Trophoblast cell (in vitro differentiated cells and primary cell): ENCODE results near the gene MON2.

Experiments used
- DNase-seq, 2 donors: peaks; one replicate each; pipeline ENCODE4 v3.0.0-alpha.2; 2016
- H2AFZ ChIP-seq: 2 replicates; pipeline ENCODE4 v1.6.1; 2013; ENCODE audit warnings: low read length, moderate library complexity, mild to moderate bottlenecking; ENCODE audit not compliant: insufficient read depth, poor library complexity
- H2AK5ac ChIP-seq: 2 replicates; pipeline ENCODE4 v1.6.1; 2013; ENCODE audit warnings: mild to moderate bottlenecking, low read length
- H2BK120ac ChIP-seq: 2 replicates; pipeline ENCODE4 v1.6.1; 2013; ENCODE audit warnings: low read length, mild to moderate bottlenecking, moderate library complexity; ENCODE audit not compliant: insufficient read depth, poor library complexity
- H2BK12ac ChIP-seq: 2 replicates; pipeline ENCODE4 v1.6.1; 2013; ENCODE audit warnings: mild to moderate bottlenecking, low read length, moderate library complexity
- H2BK5ac ChIP-seq: 2 replicates; pipeline ENCODE4 v1.6.1; 2013; ENCODE audit warnings: low read length, low read depth, moderate library complexity, mild to moderate bottlenecking; ENCODE audit not compliant: poor library complexity
- H3K14ac ChIP-seq: 2 replicates; pipeline ENCODE4 v1.6.1; 2013; ENCODE audit warnings: mild to moderate bottlenecking, low read length
- H3K18ac ChIP-seq: 2 replicates; pipeline ENCODE4 v1.6.1; 2013; ENCODE audit warnings: mild to moderate bottlenecking, low read length
- H3K23ac ChIP-seq: 2 replicates; pipeline ENCODE4 v1.6.1; 2013; ENCODE audit warnings: low read length
- H3K27ac ChIP-seq: 2 replicates; pipeline ENCODE4 v1.5.1; 2013; ENCODE audit warnings: low read depth, mild to moderate bottlenecking, inconsistent platforms, low read length, moderate library complexity
- H3K27me3 ChIP-seq: 2 replicates; pipeline ENCODE4 v1.6.1; 2013; ENCODE audit warnings: inconsistent platforms, mild to moderate bottlenecking, low read length, moderate library complexity; ENCODE audit not compliant: insufficient read depth
- H3K36me3 ChIP-seq, 2 experiments: 1 replicate in 1 of 2; 2 replicates in 1 of 2; pipeline ENCODE4 v1.6.1; 2013; ENCODE audit warnings: low read length in 2 of 2, mild to moderate bottlenecking in 2 of 2, moderate library complexity in 1 of 2; ENCODE audit not compliant: insufficient read depth in 2 of 2, control insufficient read depth in 1 of 2
- H3K4ac ChIP-seq: 2 replicates; pipeline ENCODE4 v1.6.1; 2013; ENCODE audit warnings: low read depth, mild to moderate bottlenecking, low read length, moderate library complexity
- H3K4me1 ChIP-seq, 2 experiments: 1 replicate in 1 of 2; 2 replicates in 1 of 2; pipeline ENCODE4 v1.6.1; 2013; ENCODE audit warnings: low read length in 2 of 2, mild to moderate bottlenecking in 2 of 2, moderate library complexity in 1 of 2; ENCODE audit not compliant: insufficient read depth in 2 of 2, control insufficient read depth in 1 of 2
- H3K4me2 ChIP-seq: 2 replicates; pipeline ENCODE4 v1.6.1; 2013; ENCODE audit warnings: inconsistent platforms, mild to moderate bottlenecking, low read length, moderate library complexity
- H3K4me3 ChIP-seq: 2 replicates; pipeline ENCODE4 v1.5.1; 2013; ENCODE audit warnings: mild to moderate bottlenecking, low read depth, low read length, inconsistent platforms
- H3K79me1 ChIP-seq: one replicate; pipeline ENCODE4 v1.6.1; 2013; ENCODE audit warnings: low read length
- H3K79me2 ChIP-seq: 2 replicates; pipeline ENCODE4 v1.6.1; 2013; ENCODE audit warnings: low read length, mild to moderate bottlenecking; ENCODE audit not compliant: control insufficient read depth, insufficient read depth, poor library complexity
- H3K9ac ChIP-seq: 2 replicates; pipeline ENCODE4 v1.6.1; 2013; ENCODE audit warnings: mild to moderate bottlenecking, low read length
- H3K9me3 ChIP-seq: 2 replicates; pipeline ENCODE4 v1.6.1; 2013; ENCODE audit warnings: low read depth, mild to moderate bottlenecking, control low read depth, inconsistent platforms, low read length; ENCODE audit not compliant: insufficient read depth
- H4K12ac ChIP-seq: 2 replicates; pipeline ENCODE4 v1.6.1; 2013; ENCODE audit warnings: low read depth, mild to moderate bottlenecking, low read length, moderate library complexity
- H4K8ac ChIP-seq: 2 replicates; pipeline ENCODE4 v1.6.1; 2013; ENCODE audit warnings: low read depth, mild to moderate bottlenecking, low read length, moderate library complexity
- H4K91ac ChIP-seq: one replicate; pipeline ENCODE4 v1.6.1; 2013; ENCODE audit warnings: low read depth, mild to moderate bottlenecking, low read length, moderate library complexity
- WGBS: extraction: QIAGEN DNeasy Blood & Tissue Kit; methylation state at CpG from one replicate; pipeline ENCODE4 v1.1.7; 2013; ENCODE audit warnings: missing lambda C conversion rate; ENCODE audit not compliant: insufficient read length, insufficient coverage; ENCODE audit errors: extremely low coverage; 5-methylcytosine and 5-hydroxymethylcytosine counted together

MON2 gene

GRCh38 chr12:62542814-62543213 is 76.2 kb downstream of the MON2 start:
- no peak overlapping the region for H3K23ac ChIP-seq
- H2AFZ ChIP-seq: no peak overlapping the region
- H3K4me2 ChIP-seq: no peak overlapping the region
- H3K79me1 ChIP-seq: no peaks in the 10 kb centered on the region
- H3K4me3 ChIP-seq: no peak overlapping the region
- no peak overlapping the region for H3K9ac ChIP-seq
- no peak for DNase-seq
- no peak overlapping the region for H4K8ac ChIP-seq
- H3K18ac ChIP-seq: no peak overlapping the region
- no peak overlapping the region for H3K14ac ChIP-seq
- H4K91ac ChIP-seq: no peak overlapping the region
- H2BK120ac ChIP-seq: no peak overlapping the region
- H3K4me1 ChIP-seq: no peaks in the 10 kb centered on the region
- no peak overlapping the region for H2BK5ac ChIP-seq
- H2AK5ac ChIP-seq: no peak overlapping the region
- no peaks in the 10 kb centered on the region for H3K9me3 ChIP-seq
- peaks cover 7 to 11% of the 10 kb centered on the region in 2 experiments for H3K36me3 ChIP-seq
- H3K79me2 ChIP-seq: no peaks in the 10 kb centered on the region
- WGBS: no CpG with 5 or more reads among the region's 1 CpG
- H4K12ac ChIP-seq: no peak overlapping the region
- no peak overlapping the region for H2BK12ac ChIP-seq
- H3K27ac ChIP-seq: no peak overlapping the region
- no peaks in the 10 kb centered on the region for H3K27me3 ChIP-seq
- H3K4ac ChIP-seq: no peak overlapping the region

DNA sequence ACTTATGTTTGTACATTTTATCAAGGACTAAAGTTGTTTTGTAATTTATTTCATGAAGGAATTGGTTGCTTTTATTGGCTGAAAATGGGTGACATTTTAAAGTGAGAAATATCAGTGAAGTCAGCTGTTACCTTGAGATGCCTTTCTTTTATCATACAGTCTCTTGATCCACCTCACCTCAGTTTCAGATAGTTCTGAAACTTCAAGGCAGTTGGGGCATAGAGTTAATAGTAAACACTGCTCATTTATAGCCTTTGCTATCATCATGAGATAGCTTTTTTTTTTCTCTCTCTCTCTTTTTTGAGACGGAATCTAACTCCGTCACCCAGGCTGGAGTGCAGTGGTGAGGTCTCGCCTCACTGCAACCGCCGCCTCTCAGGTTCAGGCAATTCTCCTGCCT is 76.7 kb downstream of the MON2 start:
- no peak overlapping the region for H3K4me3 ChIP-seq
- H2BK5ac ChIP-seq: no peak overlapping the region
- no peak overlapping the region for H3K9ac ChIP-seq
- H3K36me3 ChIP-seq: peaks cover 7 to 11% of the 10 kb centered on the region in 2 experiments
- no peaks in the 10 kb centered on the region for H3K9me3 ChIP-seq
- no CpG with 5 or more reads among the region's 5 CpGs for WGBS
- no peak overlapping the region for H4K8ac ChIP-seq
- H4K12ac ChIP-seq: no peak overlapping the region
- H2BK12ac ChIP-seq: no peak overlapping the region
- no peak overlapping the region for H3K4me2 ChIP-seq
- DNase-seq: no peak
- no peak overlapping the region for H2AK5ac ChIP-seq
- no peak overlapping the region for H3K18ac ChIP-seq
- no peaks in the 10 kb centered on the region for H3K4me1 ChIP-seq
- no peak overlapping the region for H3K23ac ChIP-seq
- H2BK120ac ChIP-seq: no peak overlapping the region
- no peak overlapping the region for H3K27ac ChIP-seq
- H4K91ac ChIP-seq: no peak overlapping the region
- no peaks in the 10 kb centered on the region for H3K79me1 ChIP-seq
- H3K79me2 ChIP-seq: no peaks in the 10 kb centered on the region
- H3K14ac ChIP-seq: no peak overlapping the region
- no peak overlapping the region for H3K4ac ChIP-seq
- no peak overlapping the region for H2AFZ ChIP-seq
- H3K27me3 ChIP-seq: no peaks in the 10 kb centered on the region

GRCh38 chr12:62543741-62544140 is 77.1 kb downstream of the MON2 start:
- Histone ChIP-seq H2AK5ac (no peak overlapping the region), H3K79me1 (no peaks in the 10 kb centered on the region), H3K4ac (no peak overlapping the region), H3K18ac (no peak overlapping the region), H3K4me3 (no peak overlapping the region), H3K36me3 (peaks cover 7 to 11% of the 10 kb centered on the region in 2 experiments), H2BK5ac (no peak overlapping the region), H4K91ac (no peak overlapping the region), H2AFZ (no peak overlapping the region), H3K23ac (no peak overlapping the region), H2BK12ac (no peak overlapping the region), H3K79me2 (no peaks in the 10 kb centered on the region), H2BK120ac (no peak overlapping the region), H3K4me1 (no peaks in the 10 kb centered on the region), H3K27ac (no peak overlapping the region), H3K4me2 (no peak overlapping the region), H3K27me3 (no peaks in the 10 kb centered on the region), H3K14ac (no peak overlapping the region), H3K9ac (no peak overlapping the region), H4K8ac (no peak overlapping the region), H4K12ac (no peak overlapping the region), H3K9me3 (no peaks in the 10 kb centered on the region)
- peak in 1 of 2 donors; percentile 16 for DNase-seq
- WGBS: no CpG with 5 or more reads among the region's 3 CpGs

DNA sequence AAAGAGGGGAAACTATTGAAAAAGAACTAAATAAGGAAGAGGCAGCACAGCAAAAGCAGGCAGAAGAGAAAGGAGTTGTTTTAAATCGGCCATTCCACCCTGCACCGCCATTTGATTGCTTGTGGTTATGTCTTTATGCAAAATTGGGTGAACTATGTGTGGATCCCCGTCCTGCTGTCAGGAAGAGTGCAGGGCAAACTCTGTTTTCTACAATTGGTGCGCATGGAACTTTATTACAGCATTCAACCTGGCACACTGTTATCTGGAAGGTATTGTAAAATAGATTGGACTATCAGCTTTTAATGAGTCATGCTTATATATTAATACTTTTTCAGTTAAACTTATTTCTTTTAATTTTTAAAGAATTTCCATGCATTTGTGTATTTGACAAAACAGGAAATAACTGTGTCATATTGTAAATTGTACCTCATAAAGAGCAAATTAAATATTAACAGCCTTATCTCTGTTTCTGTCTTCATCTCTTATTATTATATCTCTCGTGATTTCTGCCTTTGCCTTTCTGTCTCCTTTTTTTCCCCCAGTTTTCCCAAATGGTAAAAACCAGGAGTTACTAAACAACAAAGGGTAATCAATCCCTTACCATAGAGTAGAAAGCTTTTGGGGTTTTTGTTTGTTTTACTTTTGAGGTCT is 86.4 kb downstream of the MON2 start:
- Histone ChIP-seq H2AFZ (no peak overlapping the region), H4K12ac (no peak overlapping the region), H3K4me1 (no peaks in the 10 kb centered on the region), H3K23ac (no peak overlapping the region), H3K27ac (no peak overlapping the region), H3K9me3 (no peaks in the 10 kb centered on the region), H3K9ac (no peak overlapping the region), H3K79me2 (no peaks in the 10 kb centered on the region), H3K4ac (no peak overlapping the region), H3K4me2 (no peak overlapping the region), H3K14ac (no peak overlapping the region), H2AK5ac (no peak overlapping the region), H3K27me3 (no peaks in the 10 kb centered on the region), H2BK12ac (no peak overlapping the region), H3K18ac (no peak overlapping the region), H2BK5ac (no peak overlapping the region), H3K4me3 (no peak overlapping the region), H4K8ac (no peak overlapping the region), H2BK120ac (no peak overlapping the region), H3K79me1 (no peaks in the 10 kb centered on the region), H3K36me3 (peaks cover 14 to 20% of the 10 kb centered on the region in 2 experiments), H4K91ac (no peak overlapping the region)
- WGBS: no CpG with 5 or more reads among the region's 5 CpGs
- DNase-seq: no peak
